Naive thymus-derived CD4-positive, alpha-beta T cell (primary cell): ENCODE results near the gene TRAPPC2L. TPM values are rescaled to one million over a fixed set of nuclear protein-coding genes. Genes with fewer than 3 reads are reported as not detected.
A peak's percentile ranks its signal among the peaks of the same experiment; 100 is the strongest.

Source experiments
- ATAC-seq: fragments of 150-1000 bp; cut with Tn5 transposase; 2 replicates; pipeline ENCODE4 v1.10.0; 2021; ENCODE audit warnings: mild to moderate bottlenecking, moderate library complexity
- CTCF ChIA-PET: fragments of 350-600 bp; sonication (Branson Sonifier 250); formaldehyde crosslinking; loops from one replicate; lab custom pipeline; 2021; ENCODE audit warnings: antibody characterized with exemption; lab: Charles Lee
- POLR2A ChIA-PET: fragments of 350-600 bp; sonication (Branson Sonifier 250); formaldehyde crosslinking; loops from one replicate; lab custom pipeline; 2021; ENCODE audit warnings: antibody characterized with exemption, inconsistent platforms; lab: Charles Lee
- DNase-seq, 9 donors: peaks; one replicate each; pipeline versions ENCODE4 v3.0.0 to v3.0.0-alpha.2; 2020 to 2022; ENCODE audit warnings: mixed read lengths in 1 of 9
- H3K27ac ChIP-seq: one replicate; pipeline ENCODE4 v1.7.0; 2013; ENCODE audit warnings: mild to moderate bottlenecking, low read depth, low read length, moderate library complexity
- H3K27me3 ChIP-seq, 2 donors: one replicate each; pipeline ENCODE4 v1.7.0; 2013; ENCODE audit warnings: low read length in 2 of 2, mild to moderate bottlenecking in 2 of 2, moderate library complexity in 2 of 2; ENCODE audit not compliant: control insufficient read depth in 2 of 2, insufficient read depth in 2 of 2
- H3K36me3 ChIP-seq, 3 experiments: 1 replicate in 2 of 3; 2 replicates in 1 of 3; pipeline ENCODE4 v1.7.0; 2013; ENCODE audit warnings: low read length in 3 of 3, mild to moderate bottlenecking in 3 of 3, moderate library complexity in 1 of 3; ENCODE audit not compliant: insufficient read depth in 3 of 3, control insufficient read depth in 2 of 3
- H3K4me1 ChIP-seq, 2 donors: one replicate each; pipeline ENCODE4 v1.7.0; 2013; ENCODE audit warnings: low read length in 2 of 2, mild to moderate bottlenecking in 2 of 2, moderate library complexity in 1 of 2; ENCODE audit not compliant: control insufficient read depth in 2 of 2, insufficient read depth in 2 of 2
- H3K4me3 ChIP-seq: 2 replicates; pipeline ENCODE4 v1.7.0; 2013; ENCODE audit warnings: mild to moderate bottlenecking, low read length
- H3K9me3 ChIP-seq, 3 experiments: 1 replicate in 2 of 3; 2 replicates in 1 of 3; pipeline ENCODE4 v1.7.0; 2013; ENCODE audit warnings: low read length in 3 of 3; ENCODE audit not compliant: control insufficient read depth in 2 of 3
- H3K27ac Mint-ChIP-seq, 9 donors: one replicate each; pipeline ENCODE4 v1.8.0; 2020 to 2022; ENCODE audit warnings: mixed read lengths in 9 of 9, mild to moderate bottlenecking in 8 of 9, moderate library complexity in 5 of 9, inconsistent platforms in 2 of 9
- H3K27me3 Mint-ChIP-seq, 5 donors: one replicate each; pipeline ENCODE4 v1.8.0; 2021 to 2022; ENCODE audit warnings: mixed read lengths in 5 of 5, mild to moderate bottlenecking in 1 of 5
- H3K36me3 Mint-ChIP-seq, 5 donors: one replicate each; pipeline ENCODE4 v1.8.0; 2020 to 2022; ENCODE audit warnings: mixed read lengths in 5 of 5, mild to moderate bottlenecking in 3 of 5, inconsistent platforms in 1 of 5
- H3K4me1 Mint-ChIP-seq, 7 donors: one replicate each; pipeline ENCODE4 v1.8.0; 2020 to 2022; ENCODE audit warnings: mixed read lengths in 7 of 7, mild to moderate bottlenecking in 3 of 7, inconsistent platforms in 1 of 7
- H3K4me3 Mint-ChIP-seq, 10 donors: one replicate each; pipeline ENCODE4 v1.8.0; 2020 to 2022; ENCODE audit warnings: mild to moderate bottlenecking in 10 of 10, mixed read lengths in 10 of 10, moderate library complexity in 6 of 10, inconsistent platforms in 2 of 10
- H3K9me3 Mint-ChIP-seq, 11 donors: one replicate each; pipeline ENCODE4 v1.8.0; 2020 to 2022; ENCODE audit warnings: mixed read lengths in 11 of 11, mild to moderate bottlenecking in 4 of 11, inconsistent platforms in 1 of 11, moderate library complexity in 1 of 11
- intact Hi-C, 2 donors: fragments of 100-400 bp; cut with micrococcal nuclease; formaldehyde crosslinking; loops; one replicate each; pipeline ENCODE4 v1.15.1; 2023
- polyA plus RNA-seq, 2 donors: library from polyadenylated mRNA; unstranded; fragments of 300-500 nt; fragmentation: Illumina TruSeq; gene quantifications; one replicate each; pipeline ENCODE4 v1.2.3, GENCODE V29; 2021
- total RNA-seq, 6 experiments: library from RNA in 5 of 6; stranded (reverse) in 5 of 6; gene quantifications; 1 replicate in 5 of 6; 2 replicates in 1 of 6; pipeline ENCODE4 v1.2.3 and lab custom pipeline; 2021 to 2026

The TRAPPC2L gene
- total and polyA plus RNA-seq, 7 experiments from 2014 or later, result 32.3 to 112 (median 69.1) TPM

DNA sequence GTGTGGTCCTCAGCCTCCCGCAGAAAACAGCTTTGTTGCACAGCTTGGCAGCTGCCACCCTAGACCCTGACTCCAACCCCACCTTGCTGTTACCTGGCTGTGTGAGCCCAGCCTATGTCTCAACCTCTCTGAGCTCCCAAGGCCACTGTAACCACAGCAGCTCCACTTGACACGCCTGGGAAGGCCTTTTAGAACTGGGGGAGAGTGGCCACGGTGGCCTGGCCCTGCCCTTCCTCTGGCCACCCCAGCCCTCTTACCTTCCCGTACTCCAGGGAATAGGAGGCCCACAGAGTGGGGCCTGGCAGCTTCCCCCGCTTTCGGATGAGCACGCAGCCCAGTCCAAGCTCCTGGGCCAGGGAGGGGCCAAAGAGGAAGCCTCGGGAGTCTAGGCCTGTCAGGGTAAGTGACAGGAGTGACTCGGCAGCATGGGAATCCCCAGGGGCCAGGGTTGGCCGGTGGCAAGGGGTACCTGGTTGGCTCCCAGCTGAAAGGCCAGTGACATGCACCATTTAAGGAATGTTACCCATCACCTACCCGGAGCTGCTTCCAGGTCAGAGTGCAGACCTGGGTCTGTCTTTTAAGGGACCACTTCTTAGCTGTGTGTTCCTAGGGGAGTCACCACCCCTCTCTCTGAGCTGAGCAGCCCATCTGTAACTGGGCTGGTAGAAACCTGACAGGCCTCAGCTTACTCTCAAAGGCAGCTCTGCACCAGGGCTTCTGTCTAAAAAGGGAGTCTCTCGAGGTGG, 46.6 kb upstream of the TRAPPC2L start:
- H3K4me1 ChIP-seq, result peaks cover 8 to 11% of the 10 kb centered on the region in 2 donors
- intact Hi-C loops, result loop anchor here in 1 of 2 donors (2.0 to 5.0 kb wide), 4 partner anchors 26 to 697 kb away; partner anchors contain the start of genes CDH15, PIEZO1, SPG7 and ZC3H18
- ChIA-PET CTCF (interaction anchor here (1.0 to 2.7 kb wide), 4 partner anchors 10 to 47 kb away, joined by 3 to 11 read pairs (median 4); partner anchors contain the start of genes GALNS and TRAPPC2L), POLR2A (interaction anchor here (0.8 to 5.6 kb wide), 7 partner anchors 28 to 724 kb away, joined by 3 to 71 read pairs (median 15); partner anchors contain the start of genes GALNS, PIEZO1 and TRAPPC2L)
- Mint-ChIP-seq H3K4me3 (peak overlapping the region; percentile 81 to 99 (median 94)), H3K27ac (peak overlapping the region in 8 of 9 donors; percentile 46 to 95 (median 81)), H3K4me1 (peaks cover 0 to 26% (median 12%) of the 10 kb centered on the region in 7 donors), H3K9me3 (no peaks in the 10 kb centered on the region), H3K36me3 (peaks cover 0 to 4% (median 0%) of the 10 kb centered on the region in 5 donors), H3K27me3 (no peaks in the 10 kb centered on the region)
- peak overlapping the region; percentile 97 for H3K4me3 ChIP-seq
- peak overlapping the region; percentile 84 for H3K27ac ChIP-seq
- H3K27me3 ChIP-seq, result no peaks in the 10 kb centered on the region
- ATAC-seq (no peak), DNase-seq (peak in 1 of 9 donors; percentile 49)
- no peaks in the 10 kb centered on the region for H3K9me3 ChIP-seq
- H3K36me3 ChIP-seq, result peaks cover 0 to 26% (median 0%) of the 10 kb centered on the region in 3 experiments

DNA sequence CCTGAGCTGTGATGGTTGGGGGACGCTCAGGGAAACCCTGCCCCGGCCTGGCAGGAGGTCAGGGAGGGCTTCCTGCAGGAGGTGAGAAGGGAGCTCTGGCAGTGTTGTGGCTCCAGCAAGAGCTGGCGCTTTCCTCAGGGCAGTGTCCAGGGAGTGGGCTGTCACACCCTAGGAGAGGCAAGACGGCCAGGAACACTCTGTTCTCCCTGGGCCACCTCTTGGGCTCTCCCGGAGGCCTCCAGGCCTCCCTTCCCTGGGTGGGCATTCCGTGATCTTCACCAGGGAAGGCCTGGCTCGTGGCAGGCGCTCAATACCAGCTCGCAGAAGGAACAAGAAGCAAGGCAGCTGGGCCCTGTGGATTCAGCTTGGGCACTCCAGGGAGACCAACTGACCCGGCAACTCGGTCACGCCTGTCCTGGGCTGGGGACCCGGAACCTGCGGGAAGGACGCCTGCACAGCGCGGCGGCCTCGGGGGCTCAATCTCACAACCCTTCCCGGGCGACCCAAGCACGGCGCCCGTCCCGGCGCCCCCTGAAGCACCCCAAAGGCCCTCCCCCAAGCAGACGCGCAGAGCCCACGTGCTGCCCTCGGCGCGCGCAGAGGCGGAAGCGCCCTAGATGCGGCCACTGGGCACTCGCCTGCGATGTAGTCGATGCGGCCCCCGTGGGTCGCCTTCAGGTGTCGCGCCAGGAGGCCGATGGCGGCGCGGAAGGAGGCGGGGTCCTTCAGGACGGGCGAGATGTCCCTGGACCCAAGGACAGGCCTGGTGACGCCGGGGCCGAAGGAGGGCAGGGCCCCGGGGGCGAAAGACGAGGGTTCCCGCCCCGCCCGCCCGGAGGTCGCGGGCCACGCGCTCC, 45.8 kb upstream of the TRAPPC2L start:
- Histone ChIP-seq H3K4me1 (peaks cover 8 to 11% of the 10 kb centered on the region in 2 donors), H3K36me3 (peaks cover 0 to 26% (median 0%) of the 10 kb centered on the region in 3 experiments), H3K9me3 (no peaks in the 10 kb centered on the region), H3K27ac (peak overlapping the region; percentile 84), H3K4me3 (peak overlapping the region; percentile 97), H3K27me3 (no peaks in the 10 kb centered on the region)
- H3K36me3 Mint-ChIP-seq, result peaks cover 0 to 4% (median 0%) of the 10 kb centered on the region in 5 donors
- DNase-seq, result peak in 5 of 9 donors; percentile 48 to 78 (median 52)
- no peaks in the 10 kb centered on the region for H3K27me3 Mint-ChIP-seq
- POLR2A ChIA-PET, result interaction anchor here (0.8 to 5.6 kb wide), 10 partner anchors 8 to 723 kb away, joined by 3 to 71 read pairs (median 10); partner anchors contain the start of genes CDT1, GALNS, PIEZO1 and TRAPPC2L
- CTCF ChIA-PET, result interaction anchor here (1.0 to 2.7 kb wide), 5 partner anchors 11 to 46 kb away, joined by 3 to 15 read pairs (median 6); partner anchors contain the start of genes GALNS and TRAPPC2L
- no peaks in the 10 kb centered on the region for H3K9me3 Mint-ChIP-seq
- peak overlapping the region; percentile 36 to 97 (median 88) for H3K27ac Mint-ChIP-seq
- intact Hi-C loops, result loop anchor here in 1 of 2 donors (2.0 to 5.0 kb wide), 4 partner anchors 26 to 696 kb away; partner anchors contain the start of genes CDH15, PIEZO1, SPG7 and ZC3H18
- peak overlapping the region; percentile 87 to 99 (median 94) for H3K4me3 Mint-ChIP-seq
- peaks cover 0 to 26% (median 12%) of the 10 kb centered on the region in 7 donors for H3K4me1 Mint-ChIP-seq
- ATAC-seq, result peak; percentile 59

DNA sequence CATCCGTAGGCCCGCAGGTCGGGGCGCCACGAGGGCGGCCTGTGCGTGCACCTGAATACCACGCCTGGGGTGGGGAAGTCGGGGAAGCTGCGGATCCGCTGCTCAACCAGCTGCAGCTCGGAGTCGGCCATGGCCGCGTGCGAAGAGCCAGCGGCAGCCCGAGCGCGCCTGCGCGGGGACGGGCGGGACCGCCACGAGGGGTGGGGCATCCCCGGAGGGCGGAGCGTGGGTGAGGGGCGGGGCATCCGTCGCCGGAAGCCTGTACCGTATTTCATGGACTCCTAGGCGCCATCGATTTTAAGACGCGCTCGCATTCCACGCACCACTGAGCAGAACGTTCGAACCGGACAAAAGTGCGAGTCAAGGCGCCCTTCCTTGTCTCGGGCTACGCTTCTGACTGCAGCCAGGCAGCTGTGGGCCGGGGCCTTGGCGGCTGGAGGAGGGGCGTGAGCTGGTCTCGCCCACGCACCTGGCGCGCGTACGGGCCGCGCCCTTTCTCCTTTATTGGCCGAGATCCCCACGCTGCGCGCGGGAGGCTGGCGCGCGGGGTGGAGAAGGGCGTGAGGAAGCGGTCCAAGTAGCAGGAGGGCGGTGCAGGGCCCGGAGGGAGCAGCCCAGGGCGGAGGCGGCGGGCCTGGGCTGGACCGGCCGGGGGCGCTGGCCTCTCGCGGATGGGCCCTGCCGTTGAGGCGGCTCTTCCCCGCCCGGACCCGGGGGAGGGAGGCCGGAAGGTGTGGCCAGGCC, 45.0 kb upstream of the TRAPPC2L start, which contains the start of gene APRT:
Gene APRT, minus strand, starts transcription at position 160 of the 744 bp plus-strand sequence. Its CDS starts 29 bp downstream, at position 131.
- H3K9me3 Mint-ChIP-seq, result no peaks in the 10 kb centered on the region
- H3K27me3 Mint-ChIP-seq, result no peaks in the 10 kb centered on the region
- CTCF ChIA-PET, result interaction anchor here (2.4 to 2.7 kb wide), 2 partner anchors 31 to 46 kb away, joined by 11 to 15 read pairs; partner anchors contain the start of genes GALNS and TRAPPC2L
- H3K36me3 ChIP-seq, result peaks cover 0 to 26% (median 0%) of the 10 kb centered on the region in 3 experiments
- peak; percentile 95 for ATAC-seq
- intact Hi-C loops, result loop anchor here (1.0 to 5.0 kb wide), 13 partner anchors 9 to 695 kb away; partner anchors contain the start of genes CDH15 (in 2 of the 2), CDT1 (in 2 of the 2), TRAPPC2L (in 2 of the 2) and ANKRD11 (in 1 of the 2)
- H3K36me3 Mint-ChIP-seq, result peaks cover 0 to 4% (median 0%) of the 10 kb centered on the region in 5 donors
- POLR2A ChIA-PET, result interaction anchor here (0.9 to 5.6 kb wide), 17 partner anchors 9 to 406 kb away, joined by 3 to 71 read pairs (median 4); partner anchors contain the start of genes CDT1, GALNS, PIEZO1 and TRAPPC2L
- peak within 1 kb of the TSS; percentile 92 to 99 (median 96) for H3K4me3 Mint-ChIP-seq
- peak; percentile 92 to 100 (median 98) for DNase-seq
- H3K27me3 ChIP-seq, result no peaks in the 10 kb centered on the region
- peaks cover 0 to 26% (median 12%) of the 10 kb centered on the region in 7 donors for H3K4me1 Mint-ChIP-seq
- peak within 1 kb of the TSS; percentile 79 to 98 (median 95) for H3K27ac Mint-ChIP-seq
- H3K9me3 ChIP-seq, result no peaks in the 10 kb centered on the region
- H3K27ac ChIP-seq, result peak within 1 kb of the TSS; percentile 84
- H3K4me1 ChIP-seq, result peaks cover 8 to 11% of the 10 kb centered on the region in 2 donors
- peak within 1 kb of the TSS; percentile 97 for H3K4me3 ChIP-seq

DNA sequence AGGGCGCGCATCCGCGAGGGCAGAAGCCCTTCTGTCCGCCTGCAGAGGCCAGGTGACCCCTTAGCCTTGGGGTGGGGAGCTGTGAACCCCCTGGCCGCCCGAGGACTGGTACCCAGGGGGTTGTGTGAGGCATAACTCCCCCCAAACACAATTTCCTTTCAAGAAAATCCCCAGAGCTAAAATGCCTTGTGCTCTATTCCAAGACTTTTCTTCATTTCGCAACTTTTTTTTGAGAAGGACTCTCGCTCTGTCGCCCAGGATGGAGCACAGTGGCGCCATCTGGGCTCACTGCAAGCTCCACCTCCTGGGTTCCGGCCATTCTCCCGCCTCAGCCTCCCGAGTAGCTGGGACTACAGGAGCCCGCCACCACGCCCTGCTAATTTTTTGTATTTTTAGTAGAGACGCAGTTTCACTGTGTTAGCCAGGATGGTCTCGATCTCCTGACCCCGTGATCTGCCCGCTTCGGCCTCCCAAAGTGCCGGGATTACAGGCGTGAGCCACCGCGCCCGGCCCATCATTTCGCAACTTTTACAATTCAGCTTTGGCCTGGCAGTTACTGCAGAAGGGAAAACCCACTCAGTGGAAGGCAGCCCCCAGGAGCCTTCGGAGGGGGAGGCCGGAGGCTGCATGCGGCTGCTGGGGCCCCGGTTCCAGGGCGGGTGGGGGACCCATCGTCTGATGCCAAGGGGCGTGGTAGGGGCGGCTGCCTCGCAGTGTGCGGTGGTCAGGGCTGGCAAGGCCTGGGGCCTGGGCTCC, 44.2 kb upstream of the TRAPPC2L start:
- Histone ChIP-seq H3K27me3 (no peaks in the 10 kb centered on the region), H3K4me3 (peak overlapping the region; percentile 97), H3K36me3 (peaks cover 0 to 26% (median 0%) of the 10 kb centered on the region in 3 experiments), H3K9me3 (no peaks in the 10 kb centered on the region), H3K4me1 (peaks cover 8 to 11% of the 10 kb centered on the region in 2 donors), H3K27ac (peak overlapping the region; percentile 84)
- CTCF ChIA-PET, result interaction anchor here (2.4 to 2.7 kb wide), 2 partner anchors 32 to 45 kb away, joined by 11 to 15 read pairs; partner anchors contain the start of genes GALNS and TRAPPC2L
- intact Hi-C loops, result loop anchor here (1.0 to 5.0 kb wide), 11 partner anchors 9 to 695 kb away; partner anchors contain the start of genes CDT1 (in 2 of the 2), TRAPPC2L (in 2 of the 2), ANKRD11 (in 1 of the 2) and CDH15 (in 1 of the 2)
- peak overlapping the region in 8 of 9 donors; percentile 55 to 94 (median 84) for H3K27ac Mint-ChIP-seq
- DNase-seq (no peak), ATAC-seq (no peak)
- H3K36me3 Mint-ChIP-seq, result peaks cover 0 to 4% (median 0%) of the 10 kb centered on the region in 5 donors
- no peaks in the 10 kb centered on the region for H3K9me3 Mint-ChIP-seq
- peaks cover 0 to 26% (median 12%) of the 10 kb centered on the region in 7 donors for H3K4me1 Mint-ChIP-seq
- POLR2A ChIA-PET, result interaction anchor here (0.9 to 5.6 kb wide), 15 partner anchors 10 to 405 kb away, joined by 3 to 71 read pairs (median 4); partner anchors contain the start of genes CDT1, GALNS, PIEZO1 and TRAPPC2L
- peak overlapping the region; percentile 59 to 96 (median 86) for H3K4me3 Mint-ChIP-seq
- no peaks in the 10 kb centered on the region for H3K27me3 Mint-ChIP-seq
